Measurements from ENCODE around the gene SPTBN1.

DNA sequence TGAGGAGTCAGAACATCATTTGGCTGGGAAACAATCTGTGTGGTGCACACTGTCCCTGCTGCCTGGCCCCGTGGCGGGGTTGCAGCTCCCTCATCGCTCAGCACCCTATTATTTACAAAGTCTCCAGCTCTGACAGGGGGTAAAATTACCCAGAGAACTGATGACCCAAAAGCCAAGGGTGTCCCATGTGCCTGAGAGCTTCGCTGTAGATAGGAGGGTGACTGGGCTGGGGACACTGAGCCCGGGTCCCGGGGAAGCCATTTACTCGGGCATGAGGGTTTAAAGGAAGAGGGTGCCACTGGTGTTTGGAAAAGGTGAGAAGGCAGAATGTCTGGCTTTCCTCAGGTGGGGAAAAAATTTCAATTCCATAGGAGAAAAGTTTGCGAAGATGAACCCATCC lies 219.2 kb downstream of the SPTBN1 start:
- TF ChIP-seq TAF1 (IDR thresholded peaks at IDR 0.05; ENCODE audit: low read depth) (no peak), EGR1 (IDR thresholded peaks at IDR 0.05) (no peak), EP300 (IDR thresholded peaks at IDR 0.05; ENCODE audit: borderline replicate concordance) (no peak), CREB1 (IDR thresholded peaks at IDR 0.05; ENCODE audit: low read depth) (no peak)
- TF ChIP-seq, protein P1, sequence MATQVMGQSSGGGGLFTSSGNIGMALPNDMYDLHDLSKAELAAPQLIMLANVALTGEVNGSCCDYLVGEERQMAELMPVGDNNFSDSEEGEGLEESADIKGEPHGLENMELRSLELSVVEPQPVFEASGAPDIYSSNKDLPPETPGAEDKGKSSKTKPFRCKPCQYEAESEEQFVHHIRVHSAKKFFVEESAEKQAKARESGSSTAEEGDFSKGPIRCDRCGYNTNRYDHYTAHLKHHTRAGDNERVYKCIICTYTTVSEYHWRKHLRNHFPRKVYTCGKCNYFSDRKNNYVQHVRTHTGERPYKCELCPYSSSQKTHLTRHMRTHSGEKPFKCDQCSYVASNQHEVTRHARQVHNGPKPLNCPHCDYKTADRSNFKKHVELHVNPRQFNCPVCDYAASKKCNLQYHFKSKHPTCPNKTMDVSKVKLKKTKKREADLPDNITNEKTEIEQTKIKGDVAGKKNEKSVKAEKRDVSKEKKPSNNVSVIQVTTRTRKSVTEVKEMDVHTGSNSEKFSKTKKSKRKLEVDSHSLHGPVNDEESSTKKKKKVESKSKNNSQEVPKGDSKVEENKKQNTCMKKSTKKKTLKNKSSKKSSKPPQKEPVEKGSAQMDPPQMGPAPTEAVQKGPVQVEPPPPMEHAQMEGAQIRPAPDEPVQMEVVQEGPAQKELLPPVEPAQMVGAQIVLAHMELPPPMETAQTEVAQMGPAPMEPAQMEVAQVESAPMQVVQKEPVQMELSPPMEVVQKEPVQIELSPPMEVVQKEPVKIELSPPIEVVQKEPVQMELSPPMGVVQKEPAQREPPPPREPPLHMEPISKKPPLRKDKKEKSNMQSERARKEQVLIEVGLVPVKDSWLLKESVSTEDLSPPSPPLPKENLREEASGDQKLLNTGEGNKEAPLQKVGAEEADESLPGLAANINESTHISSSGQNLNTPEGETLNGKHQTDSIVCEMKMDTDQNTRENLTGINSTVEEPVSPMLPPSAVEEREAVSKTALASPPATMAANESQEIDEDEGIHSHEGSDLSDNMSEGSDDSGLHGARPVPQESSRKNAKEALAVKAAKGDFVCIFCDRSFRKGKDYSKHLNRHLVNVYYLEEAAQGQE (IDR thresholded peaks at IDR 0.05; ENCODE audit: low read depth): no peak
